ENCODE data around the gene GPC5. TPM values are rescaled to one million over a fixed set of nuclear protein-coding genes. Genes with fewer than 3 reads are reported as not detected.

GPC5 gene
- total and polyA plus RNA-seq, 9 of the 15 experiments (the other 6 are each of a cell fraction or from before 2014, with no cell fraction given), result 0.18 to 0.27 TPM; not detected in 7

- WGBS (ENCODE audit: insufficient coverage, low coverage, missing lambda C conversion rate), result under 1% methylated on average over 3 of the region's 3 CpGs
These were observed 1075.5 kb downstream of the GPC5 start for GRCh38 chr13:92473765-92474475.

More at GRCh38 chr13:92473765-92474475, 1075.5 kb downstream of the GPC5 start:
- in situ Hi-C loops (cut with MboI), result no loop called here
- TF ChIP-seq ZNF277 (CRISPR knock-in tag; IDR thresholded peaks at IDR 0.05; ENCODE audit: borderline replicate concordance) (0 out of 2 replicates have a peak, but pooled peaks have one; percentile 21), FOXJ2 (tag; IDR thresholded peaks at IDR 0.05) (no peak), PHF21A (IDR thresholded peaks at IDR 0.05; ENCODE audit: borderline replicate concordance, low read depth) (0 out of 2 replicates have a peak, but pooled peaks have one; percentile 20), ADNP (tag; IDR thresholded peaks at IDR 0.05) (no peak), MTA3 (IDR thresholded peaks at IDR 0.05; ENCODE audit: borderline replicate concordance) (no peak), ZEB2 (IDR thresholded peaks at IDR 0.05) (no peak), TCF7L2 (IDR thresholded peaks at IDR 0.05; ENCODE audit: low read depth, low read length) (no peak), ZNF740 (CRISPR knock-in tag; IDR thresholded peaks at IDR 0.05) (no peak), ZNF740 (tag; IDR thresholded peaks at IDR 0.05) (0 out of 4 replicates have a peak, but pooled peaks of 1 of the 2 experiments have one; percentile 3)
- no peak overlapping the region for H3K4me2 ChIP-seq (ENCODE audit: insufficient read depth, low read length)
- H3K4me1 ChIP-seq (replicated peaks in 1 of 2; ENCODE audit: control insufficient read depth in 2 of 2, insufficient read depth in 2 of 2, low read length in 2 of 2), result no peaks in the 10 kb centered on the region
- FAIRE-seq (no peak), DNase-seq (ENCODE audit: extremely low read depth in 1 of 4, low spot score in 3 of 4) (no peak), ATAC-seq (no peak)
- no TSS peak for BruUV-seq (replicated peaks)
- no peaks in the 10 kb centered on the region; the same call in 1 of the 2 replicates for H3K9me3 ChIP-seq (replicated peaks; ENCODE audit: control insufficient read depth, insufficient read depth, low read depth, low read length)
- H3K9ac ChIP-seq (ENCODE audit: insufficient read depth in 1 of 2, low read depth in 2 of 2, low read length in 2 of 2), result no peak overlapping the region
- no peaks in the 10 kb centered on the region for H4K20me1 ChIP-seq (replicated peaks; ENCODE audit: control insufficient read depth, insufficient read depth, low read length)
- no peak overlapping the region for H3K27ac ChIP-seq (ENCODE audit: extremely low read depth, low read depth, low read length)
- H3K27me3 ChIP-seq (ENCODE audit: control insufficient read depth in 2 of 2, insufficient read depth in 2 of 2, low read length in 2 of 2), result no peaks in the 10 kb centered on the region
- intact Hi-C loops (cut with micrococcal nuclease), result no loop called here
- no peak overlapping the region for H2AFZ ChIP-seq (ENCODE audit: low read depth, low read length)
- no peaks in the 10 kb centered on the region for H3K79me2 ChIP-seq (ENCODE audit: control insufficient read depth, insufficient read depth, low read length)
- H3K36me3 ChIP-seq (ENCODE audit: control insufficient read depth, insufficient read depth, low read length), result no peaks in the 10 kb centered on the region
- H3K9me1 ChIP-seq (ENCODE audit: control insufficient read depth, insufficient read depth, low read length), result no peaks in the 10 kb centered on the region
- CTCF ChIA-PET (ENCODE audit: low intra/inter-chr PET ratio), result no interaction called here
- POLR2A ChIA-PET, result interaction anchor here (0.7 kb wide), 1 partner anchor 67 kb away, joined by 5 read pairs; no protein-coding TSS in a partner anchor
- no peak overlapping the region for H3K4me3 ChIP-seq
